GM12874 (cell line): Measurements from ENCODE around the gene MKNK2.

Experiments
- CTCF ChIP-seq: IDR thresholded peaks from 2 replicates; pipeline ENCODE4 v1.5.1; 2011; ENCODE audit warnings: low read depth, mild to moderate bottlenecking, control low read depth, low read length, moderate library complexity; ENCODE audit not compliant: insufficient read depth

The MKNK2 gene

DNA sequence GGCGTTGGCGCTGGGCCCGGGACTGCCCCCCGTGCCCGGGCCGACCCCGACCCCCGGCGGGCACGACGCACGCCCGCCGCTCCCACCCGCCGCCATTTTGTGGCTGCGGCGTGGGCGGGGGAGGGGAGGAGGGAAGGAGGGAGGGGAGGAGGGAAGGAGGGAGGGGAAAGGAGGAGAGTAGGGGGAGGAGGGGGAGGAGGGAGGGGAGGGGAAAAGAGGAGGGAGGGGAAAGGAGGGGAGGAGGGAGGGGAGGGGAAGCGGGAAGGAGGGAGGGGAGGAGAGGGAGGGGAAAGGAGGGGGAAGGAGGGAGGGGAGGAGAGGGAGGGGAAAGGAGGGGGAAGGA is 35.5 kb downstream of the MKNK2 start, which contains the start of gene BTBD2:
BTBD2 (minus strand) TSS at position 107 of the 343 bp plus-strand sequence; CDS start at position 96, 11 bp downstream.
- no peak for TF ChIP-seq CTCF

DNA sequence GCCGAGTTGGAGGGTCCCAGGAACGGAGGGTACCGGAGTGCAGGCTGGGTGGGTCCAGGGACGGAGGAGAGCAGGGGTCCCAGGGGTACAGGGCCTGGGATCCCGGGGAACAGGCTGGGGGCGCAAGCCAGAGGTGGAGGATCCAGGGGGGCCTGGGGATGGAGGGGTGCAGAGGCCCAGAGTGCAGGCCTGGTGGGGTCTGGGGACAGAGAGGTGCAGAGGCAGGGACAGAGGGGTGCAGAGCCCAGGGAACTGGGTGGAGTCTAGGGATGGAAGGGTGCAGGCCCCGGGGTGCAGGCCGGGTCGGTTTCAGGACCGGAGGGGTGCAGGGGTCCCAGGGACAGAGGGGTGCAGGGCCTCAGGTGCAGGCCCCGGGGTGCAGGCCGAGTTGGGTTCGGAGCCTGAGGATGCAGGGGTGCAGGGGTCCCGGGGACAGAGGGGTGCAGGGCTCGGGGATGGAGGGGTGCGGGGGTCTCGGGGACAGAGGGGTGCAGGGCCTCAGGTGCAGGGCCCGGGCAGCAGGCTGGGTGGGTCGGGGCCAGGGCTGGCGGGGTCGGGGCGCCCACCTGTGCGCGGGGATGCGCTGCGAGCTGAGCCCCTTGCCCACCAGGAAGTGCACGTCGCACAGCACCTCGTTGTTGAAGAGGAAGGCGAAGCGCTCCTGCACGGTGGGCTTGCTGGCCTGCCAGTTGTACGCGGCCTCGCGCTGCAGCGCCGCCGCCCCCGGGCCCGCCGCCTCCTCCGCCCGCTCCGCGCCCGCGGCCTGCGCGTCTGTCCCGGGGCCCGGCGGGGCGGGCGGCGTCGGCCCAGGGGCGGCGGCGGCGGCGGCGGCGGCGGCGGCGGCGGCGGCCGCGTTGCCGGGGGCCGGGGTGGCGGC is 36.1 kb downstream of the MKNK2 start:
- no peak for TF ChIP-seq CTCF

- TF ChIP-seq CTCF, result no peak
These were observed 36.9 kb downstream of the MKNK2 start for GRCh38 chr19:2014131-2014571.

DNA sequence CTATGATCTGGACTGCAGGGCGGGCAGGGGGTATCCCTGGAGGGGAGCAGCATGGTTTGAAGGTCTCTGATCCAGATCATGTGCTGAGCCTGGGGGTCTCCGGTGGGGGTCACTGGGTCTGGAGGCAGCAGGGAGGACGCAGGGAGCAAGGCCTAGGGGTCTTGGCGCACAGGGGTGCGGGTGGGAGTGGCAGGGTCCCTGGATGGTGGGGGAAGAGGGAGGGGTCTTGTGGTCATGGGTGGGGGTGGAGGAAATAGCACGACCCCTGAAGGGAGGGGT is 37.4 kb downstream of the MKNK2 start:
- TF ChIP-seq CTCF, result no peak

DNA sequence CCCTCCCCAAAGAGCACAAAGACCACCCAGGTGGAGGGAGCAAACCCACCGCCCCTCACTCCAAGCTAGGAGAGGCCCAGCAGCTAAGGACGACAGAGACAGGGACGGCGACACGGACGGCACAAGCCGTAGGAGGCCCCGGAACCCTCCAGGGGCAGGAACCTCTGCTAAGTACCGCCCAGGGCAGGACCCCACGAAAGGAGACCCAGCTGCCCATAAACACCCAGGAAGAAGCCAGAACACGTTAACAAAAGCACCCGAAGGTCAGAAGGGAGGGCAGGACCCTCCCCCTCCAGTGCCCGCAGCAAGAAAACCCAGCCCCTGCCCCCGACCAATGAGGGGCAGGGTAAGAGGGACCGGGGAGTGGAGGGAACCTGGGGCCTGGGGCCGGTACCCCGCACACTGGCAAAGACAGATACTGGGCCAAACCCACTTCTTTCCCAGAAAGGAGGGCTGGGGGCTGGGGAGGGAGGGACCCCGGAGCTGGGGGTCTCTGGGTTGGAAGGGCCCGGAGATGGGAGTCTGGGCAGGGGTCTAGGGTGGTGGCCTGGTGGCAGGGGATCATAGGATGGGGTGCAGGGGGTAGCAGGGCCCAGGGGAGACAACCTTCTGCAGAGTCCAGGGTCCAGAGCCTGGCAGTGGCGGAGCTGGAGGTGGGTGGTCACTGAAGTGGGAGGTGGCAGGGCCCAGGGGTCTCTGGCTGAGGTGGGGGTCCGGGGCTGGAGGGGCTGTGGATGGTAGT is 37.9 kb downstream of the MKNK2 start:
- no peak for TF ChIP-seq CTCF

DNA sequence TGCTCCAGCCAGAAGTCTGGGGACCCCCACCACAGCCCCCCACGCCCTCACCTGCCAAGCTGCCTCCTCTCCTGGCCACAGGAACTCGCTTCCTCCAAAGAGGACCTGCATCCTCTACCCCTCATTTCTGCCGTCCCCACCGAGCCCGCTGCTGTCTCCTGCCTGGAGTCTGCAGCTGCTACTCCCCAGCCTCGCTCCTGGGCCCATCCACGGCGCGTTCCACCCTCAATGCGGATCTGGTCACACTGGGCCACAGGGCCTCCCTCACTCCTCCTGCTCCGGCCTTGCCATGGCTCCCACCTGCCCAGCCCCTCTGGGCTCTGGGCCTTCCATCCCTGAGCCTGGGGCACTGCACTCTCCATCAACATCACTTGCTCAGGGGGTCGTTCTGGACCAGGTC is 39.9 kb downstream of the MKNK2 start:
- no peak for TF ChIP-seq CTCF

DNA sequence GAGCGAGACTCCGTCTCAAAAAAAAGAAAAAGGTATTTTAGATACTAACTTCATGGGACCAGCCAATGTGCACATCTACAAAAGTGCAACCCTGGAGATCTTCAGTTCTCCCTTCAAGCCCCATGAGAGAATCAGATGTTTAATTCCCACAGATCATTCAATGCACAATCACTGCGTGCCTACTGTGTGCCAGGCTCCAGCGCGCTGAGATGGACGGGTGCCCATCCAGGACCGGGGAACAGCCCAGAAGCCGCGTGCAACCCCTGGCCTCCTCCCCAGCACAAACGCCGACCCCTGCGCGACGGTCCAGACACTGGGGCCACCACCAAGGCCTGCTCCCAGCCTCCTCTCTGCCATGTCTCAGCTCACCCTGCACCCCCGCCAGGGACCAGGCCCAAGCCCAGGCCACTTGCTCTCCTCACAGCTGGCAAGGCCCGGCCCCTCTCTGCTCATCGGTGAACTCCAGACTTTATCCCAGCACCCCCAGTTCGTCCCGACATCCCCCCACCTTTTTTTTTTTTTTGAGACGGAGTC is 40.8 kb downstream of the MKNK2 start:
- TF ChIP-seq CTCF, result no peak
